GM23338 (cell line): ENCODE data around the gene QPCTL.

ENCODE experiments used
- CTCF ChIP-seq, 2 experiments: fragments of 200-600 bp in 1 of 2; sonication (generic) in 1 of 2; conservative IDR thresholded peaks; 2 replicates each; pipeline versions ENCODE4 v1.5.1 to v1.6.1; 2016 to 2017; ENCODE audit warnings: antibody characterized with exemption in 2 of 2, low read depth in 2 of 2, mild to moderate bottlenecking in 2 of 2, moderate library complexity in 1 of 2
- ETS1 ChIP-seq: IDR thresholded peaks from 2 replicates; pipeline ENCODE4 v1.6.1; 2016; ENCODE audit warnings: antibody characterized with exemption
- ZNF331 ChIP-seq: fragments of 250-450 bp; sonication (Bioruptor Pico); IDR thresholded peaks from 2 replicates; pipeline ENCODE4 v1.5.0; 2020; ENCODE audit warnings: low read depth, mild to moderate bottlenecking, moderate library complexity

GRCh38 chr19:45653634-45654033, 38.8 kb upstream of the QPCTL start:
- TF ChIP-seq ETS1, result no peak
- no peak for TF ChIP-seq CTCF (conservative IDR thresholded peaks at IDR 0.05; ENCODE audit: low read depth in 2 of 2)
- no peak for TF ChIP-seq ZNF331
